ENCODE measurements around the gene PTTG1IP.

- TF ChIP-seq, protein P1, sequence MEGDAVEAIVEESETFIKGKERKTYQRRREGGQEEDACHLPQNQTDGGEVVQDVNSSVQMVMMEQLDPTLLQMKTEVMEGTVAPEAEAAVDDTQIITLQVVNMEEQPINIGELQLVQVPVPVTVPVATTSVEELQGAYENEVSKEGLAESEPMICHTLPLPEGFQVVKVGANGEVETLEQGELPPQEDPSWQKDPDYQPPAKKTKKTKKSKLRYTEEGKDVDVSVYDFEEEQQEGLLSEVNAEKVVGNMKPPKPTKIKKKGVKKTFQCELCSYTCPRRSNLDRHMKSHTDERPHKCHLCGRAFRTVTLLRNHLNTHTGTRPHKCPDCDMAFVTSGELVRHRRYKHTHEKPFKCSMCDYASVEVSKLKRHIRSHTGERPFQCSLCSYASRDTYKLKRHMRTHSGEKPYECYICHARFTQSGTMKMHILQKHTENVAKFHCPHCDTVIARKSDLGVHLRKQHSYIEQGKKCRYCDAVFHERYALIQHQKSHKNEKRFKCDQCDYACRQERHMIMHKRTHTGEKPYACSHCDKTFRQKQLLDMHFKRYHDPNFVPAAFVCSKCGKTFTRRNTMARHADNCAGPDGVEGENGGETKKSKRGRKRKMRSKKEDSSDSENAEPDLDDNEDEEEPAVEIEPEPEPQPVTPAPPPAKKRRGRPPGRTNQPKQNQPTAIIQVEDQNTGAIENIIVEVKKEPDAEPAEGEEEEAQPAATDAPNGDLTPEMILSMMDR (IDR thresholded peaks at IDR 0.05) = no peak
- TF ChIP-seq POLR2A (IDR thresholded peaks at IDR 0.05) (no peak), POLR2AphosphoS5 (IDR thresholded peaks at IDR 0.05) (no peak)
Observed at GRCh38 chr21:44907966-44908895, 34.7 kb upstream of the PTTG1IP start.

All from prostate gland (tissue), 2 donors.